A549 (cell line): ENCODE results near the gene MESD. TPM values are rescaled to one million over a fixed set of nuclear protein-coding genes. Genes with fewer than 3 reads are reported as not detected.

Experiments used
- ATAC-seq, 2 experiments: fragments of 200-7000 bp in 1 of 2; fragments of >200 bp in 1 of 2; cut with Nextera tagmentation in 1 of 2; cut with Tn5 transposase in 1 of 2; 3 replicates each; pipeline versions ENCODE4 v1.8.0 to v1.9.1; 2018 to 2020; ENCODE audit warnings: mild to moderate bottlenecking in 1 of 2, moderate library complexity in 1 of 2
- CTCF ChIA-PET: fragments of 300-600 bp; sonication (Branson Sonifier 250); formaldehyde crosslinking; extraction: SDS; loops from one replicate; lab custom pipeline; 2021; ENCODE audit warnings: antibody characterized with exemption, inconsistent platforms; lab: Yijun Ruan, JAX
- POLR2A ChIA-PET: fragments of 350-600 bp; formaldehyde crosslinking; extraction: SDS; loops from one replicate; lab custom pipeline; 2021; ENCODE audit warnings: antibody characterized with exemption, inconsistent platforms; lab: Yijun Ruan, JAX
- DNase-seq, 2 experiments: peaks; one replicate each; pipeline versions ENCODE4 v3.0.0 to v3.0.0-alpha.2; 2011 to 2016; ENCODE audit warnings: low read depth in 1 of 2, low spot score in 1 of 2
- FAIRE-seq: peaks from 2 replicates; lab custom pipeline; 2011; peaks lifted over from hg19 to GRCh38; lab: Jason Lieb, UNC
- H3K27ac ChIP-seq, 2 experiments: fragments of >200 bp; sonication (Bioruptor Twin); formaldehyde crosslinking; 3 replicates each; pipeline ENCODE4 v1.5.1; 2016 to 2017
- H3K4me1 ChIP-seq: fragments of >200 bp; sonication (Bioruptor Twin); formaldehyde crosslinking; 3 replicates; pipeline ENCODE4 v1.6.1; 2016
- H3K4me2 ChIP-seq: fragments of >200 bp; sonication (Bioruptor Twin); formaldehyde crosslinking; 3 replicates; pipeline ENCODE4 v1.6.1; 2016
- H3K4me3 ChIP-seq: fragments of >200 bp; sonication (Bioruptor Twin); formaldehyde crosslinking; 3 replicates; pipeline ENCODE4 v1.5.1; 2016
- H3K9me3 ChIP-seq: fragments of >200 bp; sonication (Bioruptor Twin); formaldehyde crosslinking; 3 replicates; pipeline ENCODE4 v1.6.1; 2016
- ATOH8 ChIP-seq: fragments of 250-450 bp; sonication (Bioruptor Pico); IDR thresholded peaks from 2 replicates; pipeline ENCODE4 v1.5.0; 2020; ENCODE audit warnings: low read depth, mild to moderate bottlenecking, moderate library complexity
- BCL3 ChIP-seq: fragments of >200 bp; sonication (Bioruptor Twin); formaldehyde crosslinking; IDR thresholded peaks from 3 replicates; pipeline ENCODE4 v1.6.1; 2016
- BHLHE40 ChIP-seq: IDR thresholded peaks from 2 replicates; pipeline ENCODE4 v1.6.1; 2012; ENCODE audit warnings: low read depth, low read length, inconsistent platforms
- CBX8 ChIP-seq: fragments of 200-600 bp; sonication (generic); IDR thresholded peaks from 2 replicates; pipeline ENCODE4 v1.6.1; 2016
- CEBPB ChIP-seq, 2 experiments: fragments of >200 bp in 1 of 2; sonication (Bioruptor Twin) in 1 of 2; formaldehyde crosslinking in 1 of 2; IDR thresholded peaks; 2 replicates each; pipeline ENCODE4 v1.6.1; 2012 to 2016
- CHD2 ChIP-seq: fragments of 150-350 bp; IDR thresholded peaks from 2 replicates; pipeline ENCODE4 v1.6.1; 2014; ENCODE audit warnings: low read length; ENCODE audit not compliant: partially characterized antibody
- HEYL ChIP-seq: fragments of 250-450 bp; sonication (Bioruptor Pico); IDR thresholded peaks from 2 replicates; pipeline ENCODE4 v1.8.0; 2021; ENCODE audit warnings: mild to moderate bottlenecking, moderate library complexity
- JUNB ChIP-seq: fragments of >200 bp; sonication (Bioruptor Twin); formaldehyde crosslinking; IDR thresholded peaks from 2 replicates; pipeline ENCODE4 v1.6.1; 2016
- MAFK ChIP-seq: fragments of 450-650 bp; IDR thresholded peaks from 2 replicates; pipeline ENCODE4 v1.6.1; 2014; ENCODE audit not compliant: partially characterized antibody
- NFE2L2 ChIP-seq: fragments of 150-350 bp; conservative IDR thresholded peaks from 2 replicates; pipeline ENCODE4 v1.6.1; 2014; ENCODE audit warnings: low read length
- RCOR1 ChIP-seq: fragments of 150-350 bp; IDR thresholded peaks from 2 replicates; pipeline ENCODE4 v1.6.1; 2014; ENCODE audit warnings: antibody characterized with exemption, low read length, low read depth
- REST ChIP-seq: fragments of 200-600 bp; sonication (generic); IDR thresholded peaks from 2 replicates; pipeline ENCODE4 v1.6.1; 2016; ENCODE audit warnings: antibody characterized with exemption, mild to moderate bottlenecking, moderate library complexity
- RNF2 ChIP-seq: fragments of 200-600 bp; sonication (generic); IDR thresholded peaks from 2 replicates; pipeline ENCODE4 v1.6.1; 2016; ENCODE audit warnings: low read depth, mild to moderate bottlenecking, antibody characterized with exemption, moderate library complexity, borderline replicate concordance
- ZC3H11A ChIP-seq: fragments of 450-650 bp; IDR thresholded peaks from 2 replicates; pipeline ENCODE4 v1.6.1; 2014; ENCODE audit warnings: antibody characterized with exemption, mild to moderate bottlenecking
- ZNF302 ChIP-seq: fragments of 250-450 bp; sonication (Bioruptor Pico); IDR thresholded peaks from 2 replicates; pipeline ENCODE4 v1.9.0; 2021; ENCODE audit warnings: inconsistent platforms, mild to moderate bottlenecking, moderate library complexity
- WGBS: methylation state at CpG from one replicate; pipeline ENCODE4 v1.1.6; 2017; ENCODE audit errors: missing lambda C conversion rate; 5-methylcytosine and 5-hydroxymethylcytosine counted together
- polyA plus RNA-seq, 4 experiments: library from polyadenylated mRNA; depleted of rRNA in 3 of 4; stranded (reverse); fragments of >200 nt; fragmentation: RNase III in 1 of 4; extraction: RNeasy Plus Mini Kit Qiagen cat#74134 plus additional on column Dnase treatment in 1 of 4; gene quantifications; 2 replicates in 3 of 4; 3 replicates in 1 of 4; pipeline ENCODE4 v1.2.3, GENCODE V29; 2011 to 2017

Gene MESD
- polyA plus RNA-seq, 2 of the 4 experiments (the other 2 are of a cell fraction) = 35.6 to 39.4 TPM

- no peak for TF ChIP-seq BCL3
- TF ChIP-seq JUNB = no peak
These were observed 40.0 kb upstream of the MESD start (continued) for GRCh38 chr15:81029414-81030300.

- TF ChIP-seq ZNF302 (CRISPR knock-in tag) = no peak
- no peak for TF ChIP-seq BHLHE40
- no peak for TF ChIP-seq ATOH8 (CRISPR knock-in tag)
- ATAC-seq (no peak), DNase-seq (no peak), FAIRE-seq (no peak)
- no peak overlapping the region for H3K27ac ChIP-seq
- peaks cover 30% of the 10 kb centered on the region for H3K9me3 ChIP-seq
- CTCF ChIA-PET = interaction anchor here (1.2 kb wide), 1 partner anchor 15 kb away, joined by 4 read pairs; no protein-coding TSS in a partner anchor
- H3K4me2 ChIP-seq = no peak overlapping the region
- POLR2A ChIA-PET = no interaction called here
- no peaks in the 10 kb centered on the region for H3K4me1 ChIP-seq
- H3K4me3 ChIP-seq = no peak overlapping the region
- WGBS = 54% methylated on average over 2 of the region's 2 CpGs
These were observed 37.4 kb upstream of the MESD start for GRCh38 chr15:81026836-81027599.

- Histone ChIP-seq H3K27ac (no peak overlapping the region), H3K4me3 (no peak overlapping the region), H3K4me2 (no peak overlapping the region), H3K4me1 (no peaks in the 10 kb centered on the region), H3K9me3 (peaks cover 25% of the 10 kb centered on the region)
- ATAC-seq (no peak), DNase-seq (no peak), FAIRE-seq (no peak)
- TF ChIP-seq NFE2L2 (no peak), REST (no peak), BHLHE40 (no peak), CEBPB (IDR thresholded peaks at IDR 0.05) (no peak), ZC3H11A (no peak), RCOR1 (no peak), HEYL (CRISPR knock-in tag) (no peak), CBX8 (no peak), RNF2 (no peak), CHD2 (no peak), MAFK (no peak), ZNF302 (CRISPR knock-in tag) (no peak)
- CTCF ChIA-PET = interaction anchor here (1.2 to 1.8 kb wide), 2 partner anchors 12 to 16 kb away, joined by 4 to 6 read pairs; no protein-coding TSS in a partner anchor
- WGBS = 59% methylated on average over 4 of the region's 4 CpGs
- POLR2A ChIA-PET = no interaction called here
These were observed 36.2 kb upstream of the MESD start for GRCh38 chr15:81025721-81026370.
